OCI-LY7 (cell line): ENCODE measurements around the gene OR2A14. TPM values are rescaled to one million over a fixed set of nuclear protein-coding genes. Genes with fewer than 3 reads are reported as not detected.

Experiments
- BruUV-seq: library from RNA; stranded (reverse); fragments of 400-500 nt; replicated peaks from 2 replicates; lab custom pipeline; 2021; lab: Mats Ljungman, UMichigan
- CTCF ChIA-PET: fragments of 300-600 bp; sonication (Branson Sonifier 250); formaldehyde crosslinking; loops from one replicate; lab custom pipeline; 2022; ENCODE audit warnings: antibody characterized with exemption; ENCODE audit not compliant: unreplicated experiment; lab: Charles Lee
- POLR2A ChIA-PET: fragments of 300-600 bp; sonication (Branson Sonifier 250); formaldehyde crosslinking; loops from one replicate; lab custom pipeline; 2022; ENCODE audit warnings: antibody characterized with exemption; lab: Charles Lee
- DNase-seq: peaks from one replicate; pipeline ENCODE4 v3.0.0-alpha.2; 2015; ENCODE audit warnings: low spot score
- H2AFZ ChIP-seq: fragments of 200-600 bp; sonication (generic), shearing (Covaris generic); 2 replicates; pipeline ENCODE4 v1.6.1; 2014; ENCODE audit warnings: mild to moderate bottlenecking, antibody characterized with exemption, low read length, moderate library complexity
- H3K27ac ChIP-seq: fragments of 200-600 bp; sonication (generic); 2 replicates; pipeline ENCODE4 v1.5.1; 2014; ENCODE audit warnings: mixed run types, low read depth, mild to moderate bottlenecking, moderate library complexity, low read length, inconsistent platforms; ENCODE audit not compliant: poor library complexity, severe bottlenecking
- H3K36me3 ChIP-seq: fragments of 200-600 bp; sonication (generic); 2 replicates; pipeline ENCODE4 v1.6.1; 2014; ENCODE audit warnings: mild to moderate bottlenecking, antibody characterized with exemption, low read length, moderate library complexity, mixed read lengths; ENCODE audit not compliant: insufficient read depth
- H3K4me1 ChIP-seq: fragments of 200-600 bp; sonication (generic); 2 replicates; pipeline ENCODE4 v1.5.1; 2014; ENCODE audit warnings: mild to moderate bottlenecking, low read length; ENCODE audit not compliant: insufficient read depth, poor library complexity, severe bottlenecking
- H3K4me2 ChIP-seq: fragments of 200-600 bp; sonication (generic); 2 replicates; pipeline ENCODE4 v1.6.1; 2014; ENCODE audit warnings: mild to moderate bottlenecking, low read length
- H3K4me3 ChIP-seq: fragments of 200-600 bp; sonication (generic); 2 replicates; pipeline ENCODE4 v1.5.1; 2014; ENCODE audit warnings: mild to moderate bottlenecking, low read depth, low read length; ENCODE audit not compliant: poor library complexity, severe bottlenecking
- H3K79me2 ChIP-seq: fragments of 200-600 bp; sonication (generic); 2 replicates; pipeline ENCODE4 v1.6.1; 2016; ENCODE audit warnings: low read depth, mild to moderate bottlenecking, low read length, moderate library complexity, mixed read lengths; ENCODE audit not compliant: insufficient read depth
- H3K9me2 ChIP-seq: fragments of 200-600 bp; sonication (generic); 2 replicates; pipeline ENCODE4 v1.6.1; 2016; ENCODE audit warnings: mild to moderate bottlenecking, low read length, mixed read lengths; ENCODE audit not compliant: insufficient read depth
- H3K9me3 ChIP-seq: fragments of 200-600 bp; sonication (generic); 2 replicates; pipeline ENCODE4 v1.6.1; 2014; ENCODE audit warnings: mild to moderate bottlenecking, mixed run types, low read length, mixed read lengths
- H4K20me1 ChIP-seq: fragments of 200-600 bp; sonication (generic); 2 replicates; pipeline ENCODE4 v1.6.1; 2014; ENCODE audit warnings: mild to moderate bottlenecking, antibody characterized with exemption, low read length, moderate library complexity, mixed read lengths; ENCODE audit not compliant: insufficient read depth
- CTCF ChIP-seq: fragments of 200-600 bp; sonication (generic); conservative IDR thresholded peaks from 2 replicates; pipeline ENCODE4 v1.5.1; 2014; ENCODE audit warnings: mild to moderate bottlenecking, antibody characterized with exemption, low read length, moderate library complexity, mixed read lengths
- EZH2phosphoT487 ChIP-seq: fragments of 200-600 bp; sonication (generic); IDR thresholded peaks from 2 replicates; pipeline ENCODE4 v1.6.1; 2018; ENCODE audit warnings: low read depth, borderline replicate concordance, mild to moderate bottlenecking, mixed run types, antibody characterized with exemption, low read length, moderate library complexity, mixed read lengths
- intact Hi-C: fragments of 100-400 bp; cut with micrococcal nuclease; formaldehyde crosslinking; loops from one replicate; pipeline ENCODE4 v1.10.0; 2022; ENCODE audit not compliant: unreplicated experiment
- total RNA-seq, 2 experiments: library from RNA; depleted of rRNA in 1 of 2; stranded (reverse); fragments of >200 nt in 1 of 2; shearing (Covaris generic) in 1 of 2; gene quantifications; 2 replicates each; pipeline ENCODE4 v1.2.3, GENCODE V29; 2014 to 2022

The OR2A14 gene
- total RNA-seq, 2 experiments from 2014 or later: not detected

GRCh38 chr7:144105211-144105610 is 17.8 kb upstream of the OR2A14 start:
- no peak for TF ChIP-seq EZH2phosphoT487
- TF ChIP-seq CTCF: no peak
- H3K27ac ChIP-seq: no peak overlapping the region
- no peak for DNase-seq
- no peaks in the 10 kb centered on the region for H3K36me3 ChIP-seq
- CTCF ChIA-PET: no interaction called here
- H3K4me3 ChIP-seq: no peak overlapping the region
- H3K9me3 ChIP-seq: no peaks in the 10 kb centered on the region
- intact Hi-C loops: no loop called here
- H3K4me2 ChIP-seq: no peak overlapping the region
- no peaks in the 10 kb centered on the region for H3K9me2 ChIP-seq
- H4K20me1 ChIP-seq: no peaks in the 10 kb centered on the region
- POLR2A ChIA-PET: interaction anchor here (0.6 kb wide), 1 partner anchor 51 kb away, joined by 3 read pairs; no protein-coding TSS in a partner anchor
- no peaks in the 10 kb centered on the region for H3K4me1 ChIP-seq
- no peak overlapping the region for H2AFZ ChIP-seq
- no peaks in the 10 kb centered on the region for H3K79me2 ChIP-seq
- no TSS peak for BruUV-seq

GRCh38 chr7:144109283-144109682 is 13.7 kb upstream of the OR2A14 start, which contains the start of gene OR2A2:
Gene OR2A2 (plus strand): TSS chr7:144109583. CDS start chr7:144109583, 0 bp downstream.
- Histone ChIP-seq H3K36me3 (no peaks in the 10 kb centered on the region), H3K4me3 (no peak within 1 kb of the TSS), H3K27ac (no peak within 1 kb of the TSS), H2AFZ (no peak within 1 kb of the TSS), H3K9me3 (no peaks in the 10 kb centered on the region), H3K9me2 (no peaks in the 10 kb centered on the region), H3K4me1 (no peaks in the 10 kb centered on the region), H3K79me2 (no peaks in the 10 kb centered on the region), H4K20me1 (no peaks in the 10 kb centered on the region), H3K4me2 (no peak within 1 kb of the TSS)
- POLR2A ChIA-PET: no interaction called here
- TF ChIP-seq CTCF (no peak), EZH2phosphoT487 (no peak)
- intact Hi-C loops: no loop called here
- CTCF ChIA-PET: no interaction called here
- DNase-seq: no peak
- no TSS peak for BruUV-seq

GRCh38 chr7:144110272-144110671 is 12.7 kb upstream of the OR2A14 start:
- ChIA-PET POLR2A (interaction anchor here (0.6 kb wide), 1 partner anchor 196 kb away, joined by 3 read pairs; no protein-coding TSS in a partner anchor), CTCF (no interaction called here)
- Histone ChIP-seq H3K4me2 (no peak overlapping the region), H3K27ac (no peak overlapping the region), H3K9me3 (no peaks in the 10 kb centered on the region), H2AFZ (no peak overlapping the region), H3K4me1 (no peaks in the 10 kb centered on the region), H3K4me3 (no peak overlapping the region), H3K79me2 (no peaks in the 10 kb centered on the region), H3K36me3 (no peaks in the 10 kb centered on the region), H4K20me1 (no peaks in the 10 kb centered on the region), H3K9me2 (no peaks in the 10 kb centered on the region)
- no TSS peak for BruUV-seq
- no peak for DNase-seq
- TF ChIP-seq EZH2phosphoT487 (no peak), CTCF (no peak)
- intact Hi-C loops: no loop called here
